HuH-7.5 (cell line): ENCODE measurements around the gene GREB1L.
"Not testable (repeated sequence)": the region's sequence is repeated elsewhere in the genome, so short reads cannot be mapped to it uniquely, and the experiment has no call there.

Experiments used
- DNase-seq: peaks from one replicate; pipeline ENCODE4 v3.0.0; 2011; ENCODE audit warnings: low spot score

Gene GREB1L

DNA sequence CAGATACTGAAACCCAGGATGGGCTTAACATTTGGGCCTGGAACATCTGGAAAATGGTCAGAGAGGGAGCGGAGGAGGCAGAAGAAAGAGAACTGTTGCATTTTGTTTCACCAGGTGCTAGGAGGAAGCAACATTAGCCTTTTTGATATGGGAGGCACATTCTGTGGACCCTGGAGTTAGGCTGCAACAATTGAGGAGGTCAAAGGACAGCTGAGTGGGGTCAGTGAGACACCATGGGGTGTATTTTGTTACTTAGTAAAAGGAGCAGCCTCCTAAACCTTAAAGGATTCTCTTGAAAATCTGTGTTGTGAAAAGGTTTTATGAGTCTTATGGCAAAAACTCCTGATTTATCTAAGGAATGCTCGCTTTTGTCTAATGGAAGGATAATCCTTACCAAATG lies 124.9 kb downstream of the GREB1L start:
- DNase-seq = no peak

DNA sequence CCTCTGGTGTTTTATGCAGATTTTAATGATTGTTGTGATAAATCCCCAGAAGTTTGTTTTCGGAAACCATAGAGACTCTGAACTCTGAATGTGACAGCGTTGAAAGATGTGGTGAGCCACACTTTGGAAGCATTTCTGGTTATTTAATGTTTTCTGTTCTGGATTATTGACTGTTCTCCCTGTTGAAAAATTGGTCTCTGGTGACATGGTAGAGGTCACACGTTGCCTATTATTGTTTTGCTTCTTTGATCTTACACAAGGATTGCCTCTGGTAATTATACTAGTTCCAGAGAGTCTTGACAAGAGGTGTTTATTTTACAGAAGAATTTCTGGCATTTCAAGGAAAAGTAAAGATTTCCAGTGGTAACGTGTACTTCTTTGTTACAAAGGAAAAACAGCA lies 127.1 kb downstream of the GREB1L start:
- DNase-seq = no peak

DNA sequence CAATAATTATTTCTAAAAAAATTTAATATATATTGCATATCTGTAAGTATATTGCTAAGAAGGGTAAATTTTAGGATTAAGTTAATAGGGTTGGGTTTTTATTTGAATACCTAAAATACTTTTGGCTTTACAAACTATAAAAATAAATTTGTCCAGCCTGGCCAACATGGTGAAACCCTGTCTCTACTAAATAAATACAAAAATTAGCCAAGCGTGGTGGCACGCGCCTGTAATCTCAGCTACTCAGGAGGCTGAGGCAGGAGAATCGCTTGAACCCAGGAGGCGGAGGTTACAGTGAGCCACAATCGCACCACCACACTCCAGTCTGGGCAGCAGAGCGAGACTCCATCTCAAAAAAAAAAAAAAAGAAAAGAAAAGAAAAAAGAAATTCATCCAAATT lies 127.6 kb downstream of the GREB1L start:
- not testable (repeated sequence) for DNase-seq

DNA sequence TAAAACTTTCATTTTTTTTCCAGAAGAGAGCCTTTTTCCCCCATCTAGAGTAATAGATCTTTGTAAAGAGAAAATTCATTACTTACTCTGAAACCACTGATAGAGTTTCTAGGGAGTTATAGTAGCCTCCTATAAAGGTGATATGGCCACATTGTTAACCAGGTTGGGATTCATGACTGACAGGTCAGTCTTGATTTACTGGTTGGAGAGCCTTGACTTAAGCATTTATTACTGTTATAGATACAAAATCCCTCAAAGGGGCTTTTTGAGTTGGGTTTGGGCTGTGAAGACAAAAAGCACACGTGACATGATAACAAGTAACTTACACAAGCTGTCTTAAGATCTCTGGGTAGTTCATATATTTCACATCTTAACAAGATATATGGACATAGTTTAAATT lies 141.0 kb downstream of the GREB1L start:
- no peak for DNase-seq

DNA sequence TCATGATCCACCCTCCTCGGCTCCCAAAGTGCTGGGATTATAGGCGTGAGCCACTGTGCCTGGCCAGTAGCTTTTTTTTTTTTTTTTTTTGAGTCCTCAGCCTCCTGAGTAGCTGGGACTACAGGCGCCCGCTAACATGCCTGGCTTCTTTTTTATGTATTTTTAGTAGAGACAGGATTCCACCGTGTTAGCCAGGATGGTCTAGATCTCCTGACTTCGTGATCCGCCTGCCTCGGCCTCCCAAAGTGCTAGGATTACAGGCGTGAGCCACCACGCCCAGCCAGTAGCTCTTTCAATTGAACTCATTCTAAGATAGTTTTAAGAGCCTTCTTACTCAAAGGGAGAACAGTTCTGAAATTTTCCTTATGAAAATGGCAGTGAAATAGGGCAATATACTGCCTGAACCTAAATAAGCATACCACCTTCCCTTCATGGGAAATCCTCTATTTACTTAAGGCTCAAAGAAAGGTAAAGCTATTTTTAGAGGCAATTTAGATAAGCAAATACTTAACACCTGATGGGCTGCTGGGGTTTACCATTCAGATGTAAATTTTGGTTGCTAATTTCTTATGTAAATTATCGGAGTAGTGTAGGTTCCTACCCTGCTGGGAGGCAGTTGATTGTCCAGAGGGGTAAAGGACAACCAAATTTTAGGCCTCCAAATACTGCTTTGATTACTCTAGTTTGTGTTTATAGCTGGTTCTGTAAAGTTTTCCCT lies 144.7 kb downstream of the GREB1L start:
- no peak for DNase-seq

DNA sequence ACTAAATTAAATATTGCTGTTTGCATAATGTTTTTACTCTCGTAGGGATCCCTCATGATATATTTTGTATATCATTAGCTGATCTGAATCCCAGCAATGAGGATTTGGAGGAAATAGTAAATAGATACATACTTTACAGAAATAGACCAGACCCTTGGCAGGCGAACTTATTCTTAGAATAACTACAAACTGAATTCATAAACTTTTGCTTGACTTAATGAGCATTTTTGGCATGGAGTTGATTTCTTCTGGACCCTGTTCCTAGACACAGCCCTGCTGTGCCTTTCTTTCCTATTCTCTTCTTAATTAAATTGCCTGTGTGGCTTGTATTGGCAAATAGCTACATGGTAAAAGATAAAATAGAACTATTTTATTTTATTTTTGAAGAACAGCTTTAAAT lies 145.9 kb downstream of the GREB1L start:
- no peak for DNase-seq

DNA sequence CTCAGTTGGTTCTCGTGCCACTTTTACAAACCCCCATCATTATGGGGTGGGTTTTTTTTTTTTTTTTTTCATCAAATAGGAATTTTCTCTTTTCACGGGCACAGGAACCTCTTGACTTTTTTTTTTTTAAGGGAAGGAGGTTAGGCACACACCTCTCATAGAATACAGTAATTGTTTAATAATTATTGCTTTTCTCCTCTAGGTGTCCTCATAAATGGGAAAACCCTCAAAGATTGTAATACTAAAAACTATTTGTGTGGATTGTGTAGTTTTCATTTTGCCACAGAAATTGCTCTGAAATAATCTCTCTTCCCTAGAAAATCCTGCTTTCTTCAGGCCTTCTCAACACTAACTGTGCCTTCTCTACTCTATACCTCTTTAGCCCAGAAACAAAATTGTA lies 147.3 kb downstream of the GREB1L start:
- DNase-seq = no peak

DNA sequence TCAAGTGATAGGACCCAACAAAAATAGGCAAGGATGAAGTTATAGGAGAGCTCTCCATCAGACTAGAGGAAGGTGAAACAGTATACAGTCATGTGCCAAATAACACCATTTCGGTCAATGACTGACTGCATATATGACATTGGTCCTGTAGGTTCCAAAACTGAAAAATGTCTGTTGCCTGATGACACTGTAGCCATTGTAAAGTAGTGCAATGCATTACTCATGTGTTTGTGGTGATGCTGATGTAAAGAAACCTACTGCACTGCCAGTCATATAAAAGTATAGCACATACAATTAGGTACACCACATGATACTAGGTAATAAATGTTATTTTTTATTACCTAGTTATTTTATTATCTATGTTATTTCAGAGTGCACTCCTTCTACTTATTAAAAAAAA lies 147.9 kb downstream of the GREB1L start:
- DNase-seq = no peak

DNA sequence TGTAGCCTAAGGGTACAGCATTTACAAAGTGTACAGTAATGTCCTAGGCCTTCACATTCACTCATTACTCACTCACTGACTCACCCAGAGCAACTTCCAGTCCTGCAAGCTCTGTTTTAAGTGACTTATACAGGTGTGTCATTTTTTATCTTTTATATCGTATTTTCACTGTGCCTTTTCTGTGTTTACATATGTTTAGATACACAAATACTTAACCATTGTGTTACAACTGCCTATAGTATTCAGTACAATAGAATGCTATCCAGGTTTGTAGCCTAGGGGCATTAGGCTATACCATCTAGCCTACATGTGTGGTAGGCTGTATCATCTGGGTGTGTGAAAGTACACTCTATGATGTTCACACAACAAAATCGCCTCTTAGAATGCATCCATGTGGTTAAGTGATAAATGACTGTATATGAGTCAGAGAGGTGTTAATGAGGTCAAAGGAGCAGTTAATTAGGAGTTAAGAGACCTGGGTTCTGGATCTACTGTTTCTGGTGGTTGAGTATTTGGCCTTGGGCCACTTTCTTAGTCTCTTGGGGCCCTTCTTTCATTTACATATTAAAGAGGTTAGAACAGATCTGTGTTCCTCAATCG lies 149.1 kb downstream of the GREB1L start:
- no peak for DNase-seq

DNA sequence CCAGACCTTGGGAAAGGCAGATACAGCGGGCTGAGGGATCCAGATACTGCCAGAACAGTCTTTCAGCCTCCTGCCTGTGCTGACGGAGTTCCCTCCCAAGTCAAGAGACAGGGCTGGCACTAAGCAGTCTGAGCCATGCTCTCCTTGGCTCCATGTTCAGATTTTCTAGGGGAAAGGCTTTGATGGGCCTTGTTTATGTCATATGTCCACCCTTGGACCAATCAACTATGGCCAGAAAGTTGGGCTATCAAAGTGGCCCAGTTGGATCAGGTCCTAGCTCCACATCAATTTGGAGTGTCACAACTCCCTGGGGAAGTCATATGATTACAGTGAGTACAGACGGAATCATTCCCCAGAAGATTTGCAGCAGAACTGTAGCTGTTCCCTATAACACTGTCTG lies 152.0 kb downstream of the GREB1L start:
- DNase-seq = no peak

DNA sequence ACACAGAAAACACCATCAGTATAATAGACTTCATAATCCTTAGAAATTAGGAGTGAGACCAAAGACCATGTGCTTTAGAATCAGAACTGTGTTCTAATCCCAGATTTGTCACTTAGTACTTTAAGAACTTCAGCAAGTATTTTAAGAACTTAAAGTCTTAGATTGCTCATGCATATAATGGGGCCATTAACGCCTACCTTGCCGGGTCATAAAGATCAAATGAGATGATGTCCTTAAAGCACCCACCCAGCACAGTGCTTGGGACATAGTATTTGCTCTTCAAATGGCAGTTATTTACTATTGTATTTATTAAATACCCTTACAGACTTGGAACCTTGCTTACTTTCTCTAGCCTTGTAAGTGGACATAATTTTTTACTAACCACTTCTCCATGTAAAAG lies 156.1 kb downstream of the GREB1L start:
- DNase-seq = no peak

DNA sequence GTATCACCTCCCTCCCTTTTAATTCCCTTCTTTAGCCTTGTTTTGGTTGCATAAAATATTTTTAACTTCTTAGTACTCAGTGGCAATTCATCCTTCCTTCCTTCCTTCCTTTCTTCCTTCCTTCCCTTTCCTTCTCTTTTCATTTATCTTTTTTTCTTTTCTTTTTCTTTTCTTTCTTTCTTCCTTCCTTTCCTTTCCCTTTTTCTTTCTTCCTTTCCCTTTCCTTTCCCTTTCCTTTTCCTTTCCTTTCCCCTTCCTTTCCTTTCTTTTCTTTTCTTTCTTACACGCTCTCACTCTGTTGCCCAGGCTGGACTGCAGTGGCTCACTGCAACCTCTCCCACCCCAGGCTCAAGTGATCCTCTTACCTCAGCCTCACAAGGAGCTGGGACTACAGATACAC lies 160.2 kb downstream of the GREB1L start:
- DNase-seq = no peak

DNA sequence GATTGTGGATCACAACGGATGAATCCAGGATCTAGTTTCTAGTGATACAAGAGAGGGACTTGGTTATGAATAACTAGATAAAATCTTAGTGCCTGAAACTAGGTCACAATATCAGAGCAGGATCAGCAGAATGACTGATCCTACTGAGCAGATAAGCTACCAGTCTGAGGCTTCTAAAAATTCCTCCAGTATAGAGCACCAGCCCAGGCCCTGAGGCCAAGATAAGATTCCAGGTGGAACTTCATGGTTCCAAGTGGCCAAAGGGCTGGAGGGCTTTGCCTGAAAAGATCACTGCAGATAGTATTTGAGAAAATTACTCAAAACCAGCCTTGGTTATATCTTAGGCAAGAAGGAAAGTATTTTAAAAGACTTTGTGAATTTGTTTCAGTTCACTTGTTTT lies 162.4 kb downstream of the GREB1L start:
- no peak for DNase-seq

DNA sequence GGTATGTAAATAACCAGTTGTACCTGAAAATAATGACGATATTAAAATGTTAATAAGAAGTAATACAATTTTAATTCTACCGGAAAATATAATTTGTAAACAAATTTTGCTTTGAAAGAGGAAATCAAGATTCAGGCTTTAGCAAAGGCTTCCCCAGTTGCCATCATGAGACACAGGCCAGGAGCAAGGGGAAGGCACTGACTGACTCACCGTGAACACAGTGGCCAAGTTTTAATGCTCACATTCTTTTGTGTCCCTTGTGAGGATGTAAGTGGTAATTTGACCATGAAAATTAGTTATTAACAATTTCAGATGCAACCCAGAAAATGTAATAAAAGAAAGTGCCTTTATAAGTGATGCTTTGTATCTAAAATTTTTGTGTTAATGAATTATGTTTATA lies 164.1 kb downstream of the GREB1L start:
- DNase-seq = no peak

DNA sequence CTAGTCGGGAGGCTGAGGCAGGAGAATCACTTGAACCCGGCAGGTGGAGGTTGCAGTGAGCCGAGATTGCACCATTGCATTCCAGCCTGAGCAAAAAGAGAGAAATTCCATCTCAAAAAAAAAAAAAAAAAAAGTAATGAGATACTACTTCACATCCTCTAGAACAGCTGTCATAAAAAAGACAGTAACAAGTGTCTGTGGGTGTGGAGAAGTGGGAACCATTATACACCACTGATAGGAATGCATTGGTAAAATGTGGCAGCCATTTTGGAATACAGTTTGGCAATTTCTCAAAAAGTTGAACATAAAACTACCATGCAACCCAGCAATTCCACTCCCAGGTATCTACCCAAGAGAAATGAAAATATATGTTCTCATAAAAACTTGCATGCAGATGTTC lies 166.6 kb downstream of the GREB1L start:
- DNase-seq = no peak

DNA sequence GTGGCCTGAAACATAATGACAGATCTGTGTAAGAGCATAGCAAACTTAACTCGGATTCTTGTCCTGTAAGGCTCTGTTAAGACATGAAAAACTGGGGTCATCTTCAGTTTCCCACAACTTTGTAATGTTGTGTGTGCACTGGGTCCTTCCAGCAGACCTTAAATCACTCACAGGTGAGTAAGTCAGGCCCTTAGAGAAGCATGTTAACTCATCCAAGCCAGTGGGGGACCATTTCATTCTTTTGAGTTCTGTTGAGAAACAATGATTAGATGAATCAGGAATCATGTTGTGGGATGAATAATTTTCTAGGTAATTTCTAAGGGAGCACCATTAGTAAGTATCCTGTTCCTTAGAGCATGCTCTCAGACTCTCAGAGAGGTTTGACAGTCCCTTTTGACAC lies 191.4 kb downstream of the GREB1L start:
- DNase-seq = no peak

DNA sequence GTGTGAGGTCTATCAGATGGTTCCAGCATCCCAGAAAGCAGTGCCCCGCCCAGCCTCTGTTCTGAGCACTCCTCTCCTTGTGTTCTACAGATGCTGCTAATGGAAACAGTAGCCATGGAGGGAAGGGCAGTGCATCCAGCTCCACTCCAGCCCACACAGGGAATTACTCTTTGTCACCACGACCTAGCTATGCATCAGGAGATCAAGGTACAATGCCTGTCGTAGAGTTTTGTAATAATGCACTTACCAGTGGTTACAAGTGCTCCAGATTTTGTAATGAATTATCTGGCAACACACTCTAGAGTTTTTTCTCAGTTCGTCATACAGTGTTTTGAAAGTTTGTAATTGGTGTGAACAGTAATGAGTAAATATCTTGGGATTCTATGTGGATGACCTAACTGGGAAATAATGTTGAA lies 197.4 kb downstream of the GREB1L start:
- DNase-seq = peak; percentile 36

DNA sequence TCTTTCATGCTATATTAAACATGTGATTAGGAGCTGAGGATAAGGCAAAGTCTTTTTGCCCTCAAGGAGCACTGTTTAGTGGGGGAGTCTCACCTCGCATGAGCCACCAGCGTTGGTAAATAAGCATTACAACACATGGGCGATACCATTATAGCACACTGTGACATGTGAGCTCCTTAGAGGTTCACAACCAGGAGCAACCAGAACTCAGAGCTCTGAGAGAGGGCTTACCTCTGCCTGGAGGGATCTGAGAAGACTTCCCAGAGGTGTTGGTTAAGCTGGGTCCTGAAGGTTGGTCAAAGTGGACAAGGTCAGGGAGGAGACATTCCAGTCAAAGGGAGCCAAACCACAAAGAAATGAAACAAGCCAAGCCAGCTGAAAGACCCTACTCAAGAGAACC lies 199.6 kb downstream of the GREB1L start:
- no peak for DNase-seq

DNA sequence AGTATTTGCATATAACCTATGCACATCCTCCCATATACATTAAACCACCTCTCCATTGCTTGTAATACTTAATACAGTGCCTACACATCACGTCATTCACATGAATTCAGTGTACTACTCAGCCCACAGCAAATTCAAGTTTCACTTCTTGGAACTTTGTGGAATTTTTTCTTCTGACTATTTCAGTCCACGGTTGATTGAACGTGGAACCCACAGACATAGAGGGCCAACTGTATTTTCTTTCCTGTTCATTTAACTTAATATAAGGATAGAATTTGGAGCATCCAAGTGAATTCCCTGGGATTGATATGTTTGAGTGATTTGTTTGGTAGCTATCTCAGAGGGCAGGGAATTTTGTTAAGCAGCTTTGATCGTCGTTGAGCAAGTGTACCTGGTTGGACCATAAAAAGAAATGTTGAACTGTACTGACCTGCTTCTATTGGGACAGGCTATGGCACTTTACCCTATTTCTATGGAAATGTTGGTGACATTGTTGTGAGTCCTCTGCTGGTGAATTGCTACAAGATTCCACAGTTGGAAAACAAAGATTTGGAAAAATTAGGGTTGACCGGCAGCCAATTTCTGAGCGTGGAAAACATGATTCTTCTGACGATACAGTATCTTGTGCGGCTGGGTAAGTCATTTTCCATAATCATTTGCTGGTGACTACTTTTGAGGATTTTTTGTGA lies 201.9 kb downstream of the GREB1L start:
- DNase-seq = no peak

DNA sequence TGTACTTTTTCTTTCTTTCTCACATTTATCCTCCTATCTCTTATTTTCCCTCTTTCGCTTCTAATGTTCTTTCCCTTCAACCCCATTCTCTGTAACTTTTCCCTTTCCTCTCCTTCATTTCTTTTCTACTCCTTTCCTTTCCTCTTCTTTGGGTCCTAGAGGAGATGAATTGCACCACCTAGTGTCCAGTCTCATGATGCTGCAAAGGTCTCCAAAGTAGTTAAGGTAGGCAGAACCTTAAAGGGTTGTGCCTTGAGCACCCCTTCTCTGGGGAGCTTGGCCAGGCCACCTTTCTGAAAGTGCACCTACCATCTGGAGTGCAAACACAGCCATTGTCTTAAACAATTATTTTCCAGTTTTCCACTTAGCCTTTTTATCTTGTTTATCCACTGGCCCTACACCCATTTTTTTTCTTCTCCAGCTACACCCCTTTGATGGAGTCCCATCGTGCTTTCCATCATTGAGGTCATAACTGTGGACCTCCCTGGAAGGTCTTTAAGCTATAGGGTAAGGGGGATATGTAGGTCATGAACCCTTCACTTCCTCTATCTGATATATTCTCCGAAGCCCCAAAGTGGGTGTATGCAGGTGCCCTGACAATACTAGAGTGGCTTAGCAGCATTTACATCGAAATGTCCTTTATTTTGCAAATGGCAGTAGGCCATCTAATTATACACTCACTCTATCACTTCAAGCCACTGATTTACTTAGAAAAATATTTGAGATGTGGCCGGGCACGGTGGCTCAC lies 202.6 kb downstream of the GREB1L start:
- DNase-seq = peak; percentile 53

DNA sequence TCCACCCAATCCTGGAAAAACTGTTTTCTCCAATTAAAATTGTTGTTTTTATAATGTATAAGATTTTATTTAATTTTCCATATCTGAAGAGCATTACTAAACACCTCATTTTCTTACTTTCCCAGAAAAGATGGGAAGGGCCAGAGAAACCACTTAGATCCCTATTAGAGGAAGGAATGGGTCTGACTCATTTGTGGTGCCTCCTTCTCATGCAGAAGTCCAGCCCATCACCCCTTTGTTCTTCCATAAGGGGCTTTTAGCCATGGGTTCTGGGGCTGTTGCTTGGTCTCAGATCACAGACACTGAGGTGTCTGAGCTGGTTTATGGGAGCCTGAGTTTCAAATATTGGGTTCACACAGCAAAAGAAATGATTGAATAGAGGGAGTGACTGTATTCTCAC lies 206.3 kb downstream of the GREB1L start:
- DNase-seq = no peak

DNA sequence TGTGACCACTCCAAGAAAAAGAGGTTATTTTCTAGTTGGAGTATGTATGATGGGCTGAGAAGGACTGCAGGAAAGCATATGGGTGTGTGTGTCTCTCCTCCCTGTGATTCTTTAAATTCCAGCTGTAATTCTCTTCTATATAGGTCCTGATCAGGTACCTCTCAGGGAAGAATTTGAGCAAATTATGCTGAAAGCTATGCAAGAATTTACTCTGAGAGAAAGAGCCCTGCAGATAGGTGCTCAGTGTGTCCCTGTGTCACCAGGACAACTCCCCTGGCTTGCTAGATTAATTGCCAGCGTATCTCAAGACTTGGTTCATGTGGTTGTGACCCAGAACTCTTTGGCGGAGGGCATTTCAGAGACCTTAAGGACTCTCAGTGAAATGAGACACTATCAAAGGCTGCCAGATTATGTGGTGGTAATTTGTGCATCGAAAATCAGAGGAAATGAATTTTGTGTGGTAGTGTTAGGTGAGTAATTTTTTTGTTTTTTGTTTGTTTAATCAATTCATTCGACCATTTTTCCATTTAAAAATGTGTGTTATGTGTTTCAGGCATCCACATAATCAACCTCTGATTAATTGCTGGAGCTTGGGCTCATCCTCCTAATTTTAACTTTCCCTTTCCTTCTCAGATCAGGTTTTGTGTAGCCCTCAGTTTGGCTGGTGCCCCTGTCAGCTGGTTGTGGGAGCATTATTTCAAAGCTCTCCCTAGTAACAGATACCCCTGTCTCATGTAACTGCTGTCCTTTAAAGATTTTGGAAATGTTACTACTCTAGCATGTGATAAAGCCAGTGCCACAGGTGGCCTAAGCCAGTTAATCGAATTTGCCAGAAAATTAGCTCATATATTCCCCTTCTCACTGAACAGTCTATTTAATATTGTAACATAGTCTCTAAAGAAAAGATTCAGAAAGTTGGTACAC lies 207.6 kb downstream of the GREB1L start:
- no peak for DNase-seq
